NCI-H2029 (cell line): ENCODE results near the gene ACAN.

Source experiments
- DNase-seq: peaks from one replicate; lab custom pipeline; 2025; lab: John Stamatoyannopoulos, UW

ACAN gene

DNA sequence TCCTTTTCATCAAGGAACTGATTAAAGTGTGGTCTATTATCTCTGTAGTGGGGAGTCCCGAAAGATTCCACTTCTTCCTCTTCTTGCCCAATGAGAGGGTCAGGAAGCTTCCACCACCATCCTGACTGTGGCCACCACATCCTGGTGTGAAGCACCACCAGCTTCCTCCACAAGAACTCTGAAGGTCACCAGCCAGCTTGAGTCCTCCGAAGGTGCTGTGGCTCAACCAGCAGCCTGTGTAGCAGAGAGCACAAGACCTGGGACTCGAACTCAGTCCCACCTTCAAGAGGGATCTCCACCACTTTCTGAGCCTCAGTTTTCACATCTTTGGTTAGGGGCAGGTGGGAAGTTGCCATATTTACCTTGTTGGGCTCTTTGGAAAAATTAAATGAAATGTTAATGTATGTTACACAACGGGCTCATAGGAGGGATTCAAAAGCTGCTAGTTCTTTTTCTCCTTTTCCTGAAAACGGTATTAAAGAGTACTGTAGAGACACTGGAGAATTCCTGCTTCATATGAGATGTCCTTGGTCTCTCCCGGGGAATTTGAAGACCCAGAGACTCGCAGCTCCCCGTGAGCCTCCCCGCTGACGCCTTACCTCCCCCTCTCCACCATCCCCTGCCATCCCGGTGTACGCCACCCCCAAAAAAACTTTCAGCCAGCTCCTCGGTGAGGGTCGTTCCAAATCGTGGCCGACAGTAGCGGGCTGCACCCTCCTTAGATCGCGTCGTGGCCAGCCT is 816 bp upstream of the ACAN start:
- no peak for DNase-seq

DNA sequence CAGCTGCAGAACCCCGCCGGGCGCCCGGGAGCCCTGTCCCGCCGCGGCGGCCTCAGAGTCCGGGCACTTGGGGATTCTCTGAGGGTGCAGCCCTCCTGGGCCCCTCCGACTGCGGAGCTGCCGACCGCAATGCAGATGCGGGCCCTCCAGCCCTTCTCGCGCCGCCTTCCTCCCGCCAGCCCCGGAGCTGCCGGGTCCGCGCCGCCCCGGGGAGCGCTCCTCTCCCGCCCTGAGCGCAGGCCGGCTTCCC is 320 bp upstream of the ACAN start:
- no peak for DNase-seq

DNA sequence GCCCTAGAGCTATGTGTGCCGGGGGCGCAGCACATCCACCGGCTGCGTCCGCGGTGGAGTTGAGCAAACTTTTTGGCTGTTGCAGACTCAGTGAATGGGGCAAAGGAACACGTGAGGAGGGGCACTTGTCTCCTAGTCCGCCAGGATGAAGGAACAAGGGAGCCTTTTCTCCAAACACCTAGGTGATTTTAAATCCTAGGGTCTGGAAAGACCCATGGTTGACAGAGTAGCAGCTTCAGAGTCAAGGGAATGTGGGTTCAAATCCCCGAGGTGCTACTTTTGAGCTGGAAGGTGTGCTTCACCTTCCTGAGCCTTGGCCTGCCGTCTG is 648 bp downstream of the ACAN start:
- no peak for DNase-seq

DNA sequence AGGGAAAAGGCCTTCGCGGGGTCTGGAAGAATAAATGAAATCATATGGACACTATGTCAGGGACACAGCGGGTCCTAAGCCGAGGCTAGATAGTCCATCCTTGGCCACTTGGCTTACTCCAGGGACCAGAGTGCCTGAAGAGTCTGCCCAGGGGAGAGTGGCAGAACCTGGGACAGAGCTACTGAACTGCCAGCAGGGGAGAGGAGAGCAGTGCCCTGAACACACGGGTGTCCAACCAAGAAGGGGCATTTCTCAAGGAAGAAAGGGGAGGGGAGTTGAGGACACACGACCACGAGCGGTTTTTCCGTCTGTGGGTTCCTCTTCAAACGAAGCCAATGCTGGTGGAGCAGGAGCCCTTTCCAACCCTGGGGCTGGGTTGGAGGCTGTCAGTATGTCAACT is 1.0 kb downstream of the ACAN start:
- DNase-seq, result no peak

DNA sequence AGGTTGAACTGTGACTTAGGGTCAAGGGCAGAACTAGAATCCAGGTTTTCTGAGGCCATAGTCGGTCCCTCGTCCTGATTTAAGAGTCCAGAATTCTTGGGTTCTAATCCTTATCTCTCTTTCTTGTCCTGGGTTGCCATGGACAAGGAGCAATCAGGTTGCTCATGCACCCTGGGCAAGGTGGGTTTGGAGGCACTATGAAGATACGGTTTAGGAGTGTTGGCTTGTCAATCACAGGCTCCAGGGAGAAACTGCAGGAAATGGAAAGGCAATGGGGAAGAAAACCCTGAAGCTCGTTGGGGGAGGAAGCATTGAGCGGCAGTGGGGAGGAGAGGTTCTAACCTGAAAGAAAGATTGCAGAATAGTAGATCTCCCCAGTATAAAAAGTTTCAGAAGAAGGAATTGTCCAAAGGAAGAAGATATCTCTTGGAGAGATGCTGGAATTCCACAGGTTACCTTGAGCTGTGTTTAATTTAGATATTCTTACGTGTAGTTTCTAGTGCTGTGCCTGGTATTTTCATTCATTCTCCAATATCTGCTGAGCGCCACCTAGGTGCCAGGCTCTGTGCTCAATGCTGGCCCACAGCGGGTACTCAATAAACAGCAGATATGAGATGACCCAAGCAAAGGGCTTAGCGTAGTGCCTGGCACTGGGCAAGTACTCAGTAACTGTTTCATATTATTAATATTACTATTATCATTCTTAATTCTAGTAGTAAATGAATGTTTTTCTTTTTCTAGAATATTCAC is 2.0 kb downstream of the ACAN start:
- no peak for DNase-seq

DNA sequence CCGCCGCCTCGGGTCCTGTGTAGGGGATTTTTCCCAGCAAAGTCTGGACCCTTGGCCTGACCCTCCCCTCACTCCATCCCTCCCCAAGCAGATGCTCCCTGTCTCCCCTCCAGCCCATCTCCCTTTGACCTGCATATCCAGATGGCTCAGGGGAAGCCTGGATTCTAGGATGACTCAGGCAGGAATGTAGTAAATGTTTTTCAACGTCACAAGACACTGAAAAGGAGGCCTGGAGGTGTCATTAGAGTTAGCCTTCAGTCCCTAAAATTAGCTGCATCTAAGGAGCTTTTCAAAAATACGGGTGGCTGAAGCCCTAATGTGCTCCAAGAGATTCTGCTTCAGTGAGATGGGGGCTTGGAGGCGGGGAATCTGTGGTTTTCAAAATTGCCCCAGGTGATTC is 7.2 kb downstream of the ACAN start:
- no peak for DNase-seq

DNA sequence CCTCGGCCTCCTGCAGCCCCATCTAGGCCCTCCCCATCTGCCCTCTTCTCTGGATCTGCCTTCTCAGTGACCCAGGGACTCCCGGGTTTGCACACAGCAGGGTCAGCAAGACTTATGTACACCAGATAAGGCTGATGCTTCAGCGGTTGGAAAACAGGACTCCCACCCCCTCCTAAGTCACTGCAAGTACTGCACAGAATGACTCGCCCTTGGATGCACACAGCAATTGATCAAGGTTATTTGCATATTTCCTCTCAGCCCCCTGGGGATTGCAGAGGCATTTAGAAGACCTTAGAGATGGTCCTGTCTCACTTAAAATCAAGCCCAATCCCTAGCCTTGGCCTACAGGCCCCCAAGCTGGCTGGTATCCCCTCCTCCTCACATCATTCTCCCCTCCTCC is 8.9 kb downstream of the ACAN start:
- no peak for DNase-seq

DNA sequence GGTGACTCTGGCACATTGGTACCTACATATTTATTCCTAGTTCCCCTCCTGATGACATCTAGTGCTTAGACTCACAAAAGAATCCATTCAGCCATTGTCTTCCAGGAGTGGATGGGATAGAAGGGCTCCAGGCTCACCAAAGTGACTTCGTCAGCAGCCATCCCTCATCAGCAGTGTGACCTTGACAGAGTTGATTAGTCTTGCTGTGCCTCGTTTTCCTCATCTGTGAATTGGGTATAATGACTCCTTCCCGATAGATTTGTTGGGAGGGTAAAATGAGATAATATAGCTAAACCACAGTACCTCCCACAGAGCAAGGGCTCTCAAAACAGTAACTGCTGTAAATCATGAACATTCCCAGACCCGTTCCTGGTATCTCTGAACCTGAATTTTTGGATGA is 10.7 kb downstream of the ACAN start:
- DNase-seq, result no peak

DNA sequence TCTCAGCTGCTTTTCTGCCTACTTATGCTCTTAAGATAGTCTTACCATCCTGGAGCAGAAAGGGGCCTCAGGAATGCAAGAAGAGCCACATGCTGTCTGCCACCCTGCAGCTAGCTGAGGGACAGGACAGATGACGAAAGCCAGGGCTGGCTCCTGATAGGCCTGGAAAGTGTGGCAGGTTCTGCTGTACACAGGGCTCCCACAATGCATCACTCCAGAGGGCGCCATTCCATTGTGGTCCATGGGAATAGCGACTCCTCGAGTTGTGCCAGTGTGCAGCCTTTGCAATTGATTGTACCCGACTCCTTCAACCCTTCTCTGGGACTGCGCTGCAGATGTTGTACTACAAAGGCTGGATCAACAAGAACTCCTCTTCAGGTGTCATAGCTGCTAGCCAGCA is 11.2 kb downstream of the ACAN start:
- DNase-seq, result no peak

DNA sequence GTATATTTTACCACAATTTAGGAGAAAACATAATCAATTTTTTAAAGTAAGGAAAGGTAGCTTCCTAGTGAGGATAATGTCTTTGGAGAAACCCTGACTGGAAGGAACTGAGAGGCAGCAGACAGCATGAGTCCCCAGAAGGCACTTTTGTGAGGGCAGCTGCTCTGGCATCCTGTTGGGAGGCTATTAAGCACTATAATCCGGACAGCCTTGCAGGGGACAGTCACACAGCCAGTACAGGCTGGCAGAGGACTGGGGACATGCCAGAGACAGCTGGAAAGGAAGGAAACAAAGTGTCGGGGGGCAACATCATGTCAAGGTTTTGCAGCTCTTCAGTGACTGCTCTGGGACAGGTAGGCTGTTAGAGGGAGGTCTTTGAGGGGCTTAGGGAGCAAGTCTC is 15.7 kb downstream of the ACAN start:
- no peak for DNase-seq

DNA sequence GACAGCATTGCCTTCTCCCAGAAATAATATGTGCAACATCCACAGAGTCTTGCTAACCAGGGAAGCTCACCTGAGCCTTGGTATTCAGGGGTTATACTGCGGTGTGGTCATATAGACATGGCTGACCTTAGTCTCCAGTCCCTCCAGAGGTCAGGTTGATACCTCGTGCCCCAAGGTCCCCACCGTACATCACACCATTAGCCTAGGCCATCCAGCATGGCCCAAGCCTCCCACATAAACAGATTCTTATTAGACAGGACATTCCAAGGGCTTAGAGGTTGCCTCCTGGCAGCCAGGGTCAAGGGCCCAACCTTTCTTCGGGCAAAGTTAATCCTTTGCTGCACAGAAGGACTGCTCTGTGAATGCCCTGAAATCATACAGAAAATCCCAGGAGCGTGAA is 18.8 kb downstream of the ACAN start:
- DNase-seq, result no peak

DNA sequence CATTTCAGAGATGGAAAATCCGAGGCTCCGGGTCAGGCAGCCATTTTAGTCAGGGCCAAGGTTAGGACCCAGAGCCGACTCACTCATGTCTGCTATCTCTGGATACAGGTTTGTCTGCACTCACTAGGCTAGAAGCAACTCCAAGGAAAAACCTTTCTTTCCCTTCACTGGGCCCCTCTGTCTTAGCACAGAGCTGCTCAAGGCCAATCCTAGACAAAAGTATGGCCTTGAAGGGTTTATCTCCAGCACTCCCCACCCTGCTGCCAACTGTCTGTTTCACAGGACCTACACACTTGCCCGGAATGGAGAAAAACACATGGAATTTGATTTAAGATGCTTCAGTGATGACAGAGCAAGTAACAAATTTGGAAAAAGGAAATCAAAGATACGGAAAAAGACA is 25.6 kb downstream of the ACAN start:
- DNase-seq, result no peak

DNA sequence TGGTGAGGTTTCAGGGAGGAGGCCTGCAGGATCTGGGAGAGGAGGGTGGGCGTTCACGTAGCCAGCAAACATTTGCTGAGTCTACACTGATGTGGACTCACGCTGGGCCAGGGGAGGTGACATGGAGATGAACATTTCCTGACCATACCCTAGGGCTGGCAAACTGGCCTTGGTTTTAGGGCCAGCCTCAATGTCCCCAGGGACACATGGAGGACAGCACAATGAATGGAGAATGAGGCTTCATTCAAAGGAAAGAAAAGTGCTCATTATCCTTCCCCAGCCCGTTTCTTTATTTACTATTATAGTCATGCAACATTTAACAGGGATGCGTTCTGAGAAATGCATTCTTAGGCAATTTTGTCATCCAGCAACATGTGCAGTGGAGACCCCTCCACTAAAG is 26.8 kb downstream of the ACAN start:
- no peak for DNase-seq

DNA sequence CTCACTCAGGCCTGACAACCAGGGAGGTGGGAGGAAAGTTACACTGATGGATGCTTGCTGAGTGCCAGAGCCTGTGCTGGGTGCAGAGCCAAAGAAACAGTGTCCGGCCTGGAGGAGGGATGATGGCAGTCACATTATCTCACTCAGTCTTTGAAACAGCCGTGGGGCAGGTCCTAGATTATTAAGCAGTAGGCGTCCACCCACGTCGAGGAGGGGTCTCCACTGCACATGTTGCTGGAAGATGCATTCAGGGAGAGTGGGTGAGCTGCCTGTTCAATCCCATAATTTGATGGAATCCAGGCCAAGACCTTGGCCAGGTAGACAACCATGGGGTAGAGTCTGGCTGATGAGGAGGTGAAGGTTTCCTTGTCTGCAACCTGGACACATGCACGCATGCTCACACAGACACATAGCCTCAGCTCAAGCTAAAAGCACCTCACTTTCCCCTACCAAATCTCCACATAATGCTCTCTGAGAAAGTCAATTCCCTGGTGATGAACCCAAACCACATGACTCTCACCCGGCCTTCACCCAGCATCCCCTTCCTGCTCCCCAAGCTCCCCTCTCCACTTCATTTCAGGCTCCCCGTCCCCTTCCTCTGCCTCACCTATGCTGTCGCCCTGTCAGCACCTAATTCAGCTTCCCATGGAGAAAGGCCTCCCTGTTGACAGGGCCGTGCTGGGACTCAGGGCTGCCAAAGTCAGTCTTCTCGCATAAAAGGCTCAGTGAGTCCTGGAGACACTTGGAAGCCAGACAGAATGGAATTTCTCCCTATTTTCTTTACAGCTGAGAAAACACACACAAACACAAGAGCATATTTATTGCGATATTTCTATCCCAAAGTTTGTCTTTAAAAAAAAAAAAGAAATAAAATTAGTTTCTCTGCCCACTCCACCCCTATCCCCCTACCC is 29.8 kb downstream of the ACAN start:
- no peak for DNase-seq

DNA sequence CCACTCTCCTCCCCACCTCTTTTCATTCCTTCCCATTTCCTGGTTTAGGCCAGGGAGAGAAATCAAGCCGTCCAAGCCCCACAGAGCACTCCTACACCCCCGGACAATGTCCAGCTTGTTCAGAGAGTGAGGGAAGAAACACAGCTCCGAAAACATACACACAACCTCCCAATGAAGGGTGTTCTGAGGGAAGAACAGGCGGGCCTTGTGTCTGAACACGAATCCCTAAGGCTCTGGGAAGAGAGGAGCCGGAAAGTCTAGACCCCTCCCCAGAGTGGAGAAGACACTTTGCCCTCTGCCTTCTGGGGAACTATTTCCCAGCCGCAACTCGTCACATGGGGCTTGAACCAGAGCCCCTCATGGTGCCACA is 30.5 kb downstream of the ACAN start:
- DNase-seq, result no peak

DNA sequence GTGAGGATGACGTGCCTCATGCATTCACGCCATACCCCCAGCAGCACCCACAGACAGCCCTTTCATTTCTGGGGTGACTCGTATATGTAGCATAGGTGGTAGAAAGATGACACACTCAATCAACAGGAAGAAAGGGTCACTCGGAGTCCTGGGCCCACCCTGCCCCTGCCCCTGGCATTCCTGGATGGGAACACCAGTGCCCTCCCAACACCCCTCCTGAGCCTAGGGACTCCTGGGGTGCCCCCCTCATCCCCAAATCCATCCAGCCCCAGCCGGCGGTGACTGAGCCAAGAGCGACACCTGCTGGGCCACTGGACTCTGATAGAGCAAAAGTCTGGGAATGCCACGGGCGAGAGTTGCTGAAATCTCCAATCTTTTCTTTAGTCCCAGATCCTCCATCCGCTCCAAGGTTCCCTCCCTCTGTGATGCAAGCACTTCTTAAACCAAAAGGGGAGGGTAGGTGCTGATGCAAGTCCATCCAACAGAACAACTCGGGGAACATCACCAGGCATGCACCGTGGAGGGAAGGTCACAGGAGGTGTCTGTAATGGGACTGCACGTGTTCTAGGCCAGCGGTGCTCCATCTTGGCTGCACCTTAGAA is 31.1 kb downstream of the ACAN start:
- DNase-seq, result no peak

DNA sequence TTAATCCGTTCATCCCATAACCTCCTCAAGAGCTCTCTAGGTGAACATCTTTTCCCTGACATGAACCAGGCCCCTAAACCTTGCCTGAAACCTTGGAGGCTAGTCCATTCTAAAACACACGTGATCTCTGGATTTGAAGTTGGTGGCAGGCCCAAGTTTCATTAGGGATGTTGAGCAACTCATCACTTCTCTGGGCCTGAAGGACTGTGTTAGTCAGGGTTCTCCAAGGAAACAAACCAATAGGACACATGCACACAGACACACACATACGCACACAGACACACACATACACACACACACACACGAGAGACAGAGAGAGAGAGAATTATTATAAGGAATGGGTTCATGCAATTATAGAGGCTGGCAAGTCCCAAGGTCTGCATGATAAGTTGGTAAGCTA is 31.9 kb downstream of the ACAN start:
- no peak for DNase-seq

DNA sequence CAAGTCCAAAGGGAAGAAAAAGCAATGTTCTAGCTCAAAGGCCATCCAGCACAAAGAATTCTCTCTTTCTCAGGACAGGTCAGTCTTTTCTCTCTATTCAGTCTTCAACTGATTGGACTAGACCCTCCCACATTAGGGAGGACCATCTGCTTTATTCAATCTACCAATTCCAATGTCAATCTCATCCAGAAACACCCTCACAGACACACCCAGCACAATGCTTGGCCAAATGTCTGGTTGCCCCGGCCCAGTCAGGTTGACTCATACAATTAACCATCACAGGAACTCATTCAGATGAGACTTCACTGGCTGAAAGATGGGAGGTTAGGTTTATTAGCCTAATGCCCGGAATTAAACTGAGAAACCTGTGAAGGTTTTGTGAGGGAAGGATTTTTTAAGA is 32.4 kb downstream of the ACAN start:
- no peak for DNase-seq

DNA sequence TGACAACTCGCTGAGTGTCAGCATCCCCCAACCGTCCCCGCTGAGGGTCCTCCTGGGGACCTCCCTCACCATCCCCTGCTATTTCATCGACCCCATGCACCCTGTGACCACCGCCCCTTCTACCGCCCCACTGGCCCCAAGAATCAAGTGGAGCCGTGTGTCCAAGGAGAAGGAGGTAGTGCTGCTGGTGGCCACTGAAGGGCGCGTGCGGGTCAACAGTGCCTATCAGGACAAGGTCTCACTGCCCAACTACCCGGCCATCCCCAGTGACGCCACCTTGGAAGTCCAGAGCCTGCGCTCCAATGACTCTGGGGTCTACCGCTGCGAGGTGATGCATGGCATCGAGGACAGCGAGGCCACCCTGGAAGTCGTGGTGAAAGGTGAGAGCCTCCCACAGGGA is 35.4 kb downstream of the ACAN start:
- no peak for DNase-seq

DNA sequence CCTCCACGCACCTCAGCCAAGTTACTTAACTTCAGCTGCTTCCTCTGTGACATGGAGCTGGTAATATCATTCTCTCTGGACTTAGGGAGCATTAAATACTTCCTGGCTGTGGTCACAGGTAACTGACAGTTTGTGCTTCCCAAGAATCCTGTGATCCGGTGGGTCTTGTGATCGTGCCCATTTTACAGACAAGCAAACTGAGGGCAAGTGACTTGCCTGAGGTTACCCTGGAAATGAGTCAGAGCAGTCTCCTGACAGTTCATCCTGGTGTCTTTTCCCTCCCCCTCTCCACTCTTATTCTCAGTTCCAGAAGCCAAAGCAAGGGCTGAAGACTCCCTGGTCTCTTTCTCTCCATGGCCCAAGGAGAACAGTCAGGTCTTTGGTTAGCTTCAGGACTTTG is 35.9 kb downstream of the ACAN start:
- no peak for DNase-seq

DNA sequence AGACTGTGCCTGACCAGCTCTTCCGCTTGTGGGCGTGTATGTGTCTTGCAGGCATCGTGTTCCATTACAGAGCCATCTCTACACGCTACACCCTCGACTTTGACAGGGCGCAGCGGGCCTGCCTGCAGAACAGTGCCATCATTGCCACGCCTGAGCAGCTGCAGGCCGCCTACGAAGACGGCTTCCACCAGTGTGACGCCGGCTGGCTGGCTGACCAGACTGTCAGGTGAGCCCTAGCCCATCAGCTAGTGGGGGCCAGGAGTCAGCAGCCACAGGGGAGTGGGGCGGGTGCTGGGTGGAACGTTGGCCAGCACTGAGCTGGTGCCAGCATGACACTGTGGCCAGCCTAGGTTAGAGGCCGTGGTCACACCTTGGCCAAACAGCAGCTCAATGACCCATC is 36.7 kb downstream of the ACAN start:
- DNase-seq, result no peak

DNA sequence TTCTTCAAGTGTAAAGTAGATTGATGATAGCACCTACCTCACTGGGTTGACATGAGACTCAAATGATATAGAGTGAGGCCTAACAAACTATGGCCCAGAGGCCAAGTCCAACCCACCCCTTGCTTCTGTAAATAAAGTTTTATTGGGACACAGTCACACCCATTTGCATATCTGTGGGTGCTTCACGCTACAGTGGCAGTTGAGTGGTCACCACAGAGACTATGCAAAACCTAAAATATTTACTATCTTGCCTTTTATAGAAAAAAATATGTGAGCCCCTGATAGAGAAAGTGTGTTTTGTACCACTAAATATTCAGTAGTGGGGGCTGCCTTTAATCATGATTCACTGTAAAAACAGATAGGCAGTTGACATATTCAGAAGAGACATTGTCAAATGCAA is 38.0 kb downstream of the ACAN start:
- no peak for DNase-seq

DNA sequence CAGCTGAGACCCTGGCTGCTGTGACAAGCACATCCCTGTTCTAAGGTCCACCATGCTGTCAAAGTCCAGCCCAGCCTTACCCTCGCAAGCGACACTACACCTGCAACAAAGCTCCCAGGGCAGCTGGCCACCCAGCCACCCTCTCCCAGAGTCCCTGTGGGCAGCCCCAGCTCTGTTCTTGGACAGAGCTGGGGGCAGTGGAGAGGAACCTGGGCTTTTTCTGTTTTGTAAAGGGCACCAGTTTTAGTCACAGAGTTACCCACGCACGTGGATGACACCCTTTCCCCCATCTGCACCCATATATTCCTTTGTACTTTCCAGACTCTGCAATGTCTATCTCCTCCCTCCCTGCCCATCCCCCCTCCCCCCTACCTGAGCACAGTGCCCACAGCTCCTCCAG is 38.9 kb downstream of the ACAN start:
- no peak for DNase-seq
